IMR-90 (cell line): ENCODE results near the gene FAM83B. TPM values are rescaled to one million over a fixed set of nuclear protein-coding genes. Genes with fewer than 3 reads are reported as not detected.

Experiments used
- ATAC-seq: fragments of 200-7000 bp; cut with Tn5 transposase; 2 replicates; pipeline ENCODE4 v1.9.1; 2020; ENCODE audit warnings: low read depth, mild to moderate bottlenecking, moderate library complexity
- BruUV-seq: library from RNA; stranded (reverse); fragments of 400-500 nt; replicated peaks from 2 replicates; lab custom pipeline; 2021; lab: Mats Ljungman, UMichigan
- CTCF ChIA-PET: fragments of 300-600 bp; formaldehyde crosslinking; extraction: SDS; loops from one replicate; lab custom pipeline; 2021; ENCODE audit warnings: antibody characterized with exemption; lab: Yijun Ruan, JAX
- POLR2A ChIA-PET: fragments of 300-600 bp; sonication (Branson Sonifier 250); formaldehyde crosslinking; loops from one replicate; lab custom pipeline; 2022; ENCODE audit warnings: antibody characterized with exemption; ENCODE audit not compliant: unreplicated experiment; lab: Charles Lee
- DNase-seq: peaks from one replicate; pipeline ENCODE4 v3.0.0; 2013
- H2AFZ ChIP-seq: replicated peaks from 2 replicates; pipeline ENCODE3; 2013; ENCODE audit warnings: low read length, mild to moderate bottlenecking; ENCODE audit not compliant: poor library complexity
- H2AK5ac ChIP-seq: 2 replicates; pipeline ENCODE4 v1.6.1; 2013; ENCODE audit warnings: low read depth, low read length, inconsistent platforms
- H2AK9ac ChIP-seq: replicated peaks from 2 replicates; pipeline ENCODE3; 2013; ENCODE audit warnings: mild to moderate bottlenecking, low read depth, low read length, moderate library complexity; ENCODE audit not compliant: poor library complexity
- H2BK120ac ChIP-seq: 2 replicates; pipeline ENCODE4 v1.6.1; 2013; ENCODE audit warnings: low read depth, low read length, inconsistent platforms
- H2BK15ac ChIP-seq: 3 replicates; pipeline ENCODE4 v1.6.1; 2013; ENCODE audit warnings: low read depth, low read length, inconsistent platforms
- H2BK20ac ChIP-seq: 2 replicates; pipeline ENCODE4 v1.6.1; 2013; ENCODE audit warnings: low read depth, mild to moderate bottlenecking, inconsistent platforms, low read length, moderate library complexity
- H2BK5ac ChIP-seq: 2 replicates; pipeline ENCODE4 v1.6.1; 2013; ENCODE audit warnings: mild to moderate bottlenecking, low read depth, low read length, inconsistent platforms; ENCODE audit not compliant: poor library complexity, severe bottlenecking
- H3K14ac ChIP-seq: replicated peaks from 2 replicates; pipeline ENCODE4 v1.6.1; 2013; ENCODE audit warnings: low read depth, low read length, inconsistent platforms
- H3K18ac ChIP-seq: 2 replicates; pipeline ENCODE4 v1.6.1; 2013; ENCODE audit warnings: low read depth, low read length, control low read depth
- H3K23ac ChIP-seq: 2 replicates; pipeline ENCODE4 v1.6.1; 2013; ENCODE audit warnings: low read depth, low read length, inconsistent platforms
- H3K27ac ChIP-seq: 2 replicates; pipeline ENCODE4 v1.5.1; 2013; ENCODE audit warnings: mild to moderate bottlenecking, control low read depth, low read length; ENCODE audit not compliant: insufficient read depth
- H3K27me3 ChIP-seq: 2 replicates; pipeline ENCODE4 v1.6.1; 2013; ENCODE audit warnings: low read length; ENCODE audit not compliant: control insufficient read depth, insufficient read depth
- H3K36me3 ChIP-seq: 2 replicates; pipeline ENCODE4 v1.6.1; 2013; ENCODE audit warnings: low read length, mixed read lengths; ENCODE audit not compliant: control insufficient read depth, insufficient read depth
- H3K4ac ChIP-seq: 2 replicates; pipeline ENCODE4 v1.6.1; 2013; ENCODE audit warnings: low read depth, low read length, inconsistent platforms
- H3K4me1 ChIP-seq: 2 replicates; pipeline ENCODE4 v1.6.1; 2013; ENCODE audit warnings: low read length, mixed read lengths; ENCODE audit not compliant: control insufficient read depth, insufficient read depth
- H3K4me2 ChIP-seq: 2 replicates; pipeline ENCODE4 v1.6.1; 2013; ENCODE audit warnings: low read depth, mild to moderate bottlenecking, control low read depth, low read length, moderate library complexity
- H3K4me3 ChIP-seq: 2 replicates; pipeline ENCODE4 v1.5.1; 2013; ENCODE audit warnings: low read depth, mild to moderate bottlenecking, control low read depth, low read length, moderate library complexity; ENCODE audit not compliant: insufficient read depth
- H3K56ac ChIP-seq: 2 replicates; pipeline ENCODE4 v1.6.1; 2013; ENCODE audit warnings: low read length, inconsistent platforms; ENCODE audit not compliant: insufficient read depth; ENCODE audit errors: extremely low read depth
- H3K79me1 ChIP-seq, 2 experiments: 2 replicates each; pipeline ENCODE4 v1.6.1; 2013; ENCODE audit warnings: low read length in 2 of 2, inconsistent platforms in 1 of 2, low read depth in 1 of 2
- H3K9ac ChIP-seq: 2 replicates; pipeline ENCODE4 v1.6.1; 2013; ENCODE audit warnings: low read depth, low read length, control low read depth
- H3K9me1 ChIP-seq: 2 replicates; pipeline ENCODE4 v1.6.1; 2013; ENCODE audit warnings: low read length, inconsistent platforms; ENCODE audit not compliant: insufficient read depth
- H3K9me3 ChIP-seq: 2 replicates; pipeline ENCODE4 v1.6.1; 2013; ENCODE audit warnings: low read length; ENCODE audit not compliant: control insufficient read depth, insufficient read depth
- H4K20me1 ChIP-seq: 2 replicates; pipeline ENCODE4 v1.6.1; 2013; ENCODE audit warnings: low read length, inconsistent platforms; ENCODE audit not compliant: insufficient read depth
- H4K5ac ChIP-seq: 2 replicates; pipeline ENCODE4 v1.6.1; 2013; ENCODE audit warnings: mild to moderate bottlenecking, low read depth, low read length, control low read depth
- H4K8ac ChIP-seq, 2 experiments: 2 replicates each; pipeline ENCODE4 v1.6.1; 2013; ENCODE audit warnings: low read depth in 2 of 2, low read length in 2 of 2, control low read depth in 1 of 2, inconsistent platforms in 1 of 2
- H4K91ac ChIP-seq: 2 replicates; pipeline ENCODE4 v1.6.1; 2013; ENCODE audit warnings: low read depth, low read length, inconsistent platforms; ENCODE audit not compliant: insufficient read depth
- CHD1 ChIP-seq: IDR thresholded peaks from 2 replicates; pipeline ENCODE4 v1.6.1; 2012; ENCODE audit warnings: low read depth, low read length, improper control_type of control experiment
- CTCF ChIP-seq: conservative IDR thresholded peaks from 2 replicates; pipeline ENCODE4 v1.5.1; 2012; ENCODE audit warnings: mild to moderate bottlenecking, low read depth, low read length, improper control_type of control experiment
- ELK1 ChIP-seq: fragments of 150-350 bp; IDR thresholded peaks from 2 replicates; pipeline ENCODE4 v1.6.1; 2016; ENCODE audit warnings: low read depth, mild to moderate bottlenecking, low read length, moderate library complexity, borderline replicate concordance
- FOS ChIP-seq: fragments of 150-350 bp; IDR thresholded peaks from 2 replicates; pipeline ENCODE4 v1.6.1; 2016; ENCODE audit warnings: low read depth, low read length
- MAFK ChIP-seq: IDR thresholded peaks from 2 replicates; pipeline ENCODE4 v1.6.1; 2012; ENCODE audit warnings: low read depth, low read length, improper control_type of control experiment
- MAZ ChIP-seq: IDR thresholded peaks from 2 replicates; pipeline ENCODE4 v1.6.1; 2012; ENCODE audit warnings: low read depth, mild to moderate bottlenecking, low read length, improper control_type of control experiment, moderate library complexity, borderline replicate concordance
- MXI1 ChIP-seq: IDR thresholded peaks from 2 replicates; pipeline ENCODE4 v1.6.1; 2012; ENCODE audit warnings: low read depth, mild to moderate bottlenecking, low read length, moderate library complexity, borderline replicate concordance
- POLR2A ChIP-seq: IDR thresholded peaks from 2 replicates; pipeline ENCODE4 v1.6.1; 2012; ENCODE audit warnings: mild to moderate bottlenecking, low read depth, low read length
- RAD21 ChIP-seq: IDR thresholded peaks from 2 replicates; pipeline ENCODE4 v1.6.1; 2012; ENCODE audit warnings: low read length, improper control_type of control experiment
- RCOR1 ChIP-seq: IDR thresholded peaks from 2 replicates; pipeline ENCODE4 v1.6.1; 2012; ENCODE audit warnings: mild to moderate bottlenecking, low read length, improper control_type of control experiment; ENCODE audit not compliant: insufficient replicate concordance
- USF2 ChIP-seq: fragments of 150-350 bp; IDR thresholded peaks from 2 replicates; pipeline ENCODE4 v1.6.1; 2017; ENCODE audit warnings: mild to moderate bottlenecking, antibody characterized with exemption, low read length, low read depth
- WGBS, 2 experiments: methylation state at CpG; one replicate each; pipeline versions ENCODE4 v1.1.5 to v1.1.7; 2013; ENCODE audit warnings: missing lambda C conversion rate in 2 of 2; ENCODE audit not compliant: insufficient read length in 1 of 2; ENCODE audit errors: extremely low coverage in 2 of 2; 5-methylcytosine and 5-hydroxymethylcytosine counted together
- dilution Hi-C: fragments of 300-500 bp; cut with HindIII; formaldehyde crosslinking; loops from one replicate; pipeline ENCODE4 v1.14.3; 2018; ENCODE audit warnings: low sequenced_read_pairs; ENCODE audit not compliant: unreplicated experiment
- in situ Hi-C: fragments of 300-500 bp; cut with MboI; formaldehyde crosslinking; loops from 3 replicates; pipeline ENCODE4 v1.14.3; 2019; ENCODE audit warnings: low sequenced_read_pairs, inconsistent platforms, mixed read lengths
- intact Hi-C: fragments of 100-400 bp; cut with micrococcal nuclease; formaldehyde crosslinking; loops from 2 replicates; pipeline ENCODE4 v1.10.0; 2022
- polyA plus RNA-seq, 3 experiments: library from polyadenylated mRNA; depleted of rRNA; stranded (reverse); fragments of >200 nt; gene quantifications; 2 replicates each; pipeline ENCODE4 v1.2.3, GENCODE V29; 2012; ENCODE audit warnings: low replicate concordance in 1 of 3
- total RNA-seq: library from RNA; depleted of rRNA; stranded (reverse); fragments of >200 nt; gene quantifications from 2 replicates; pipeline ENCODE4 v1.2.3, GENCODE V29; 2012

Gene FAM83B
- total and polyA plus RNA-seq, 2 of the 4 experiments (the other 2 are of a cell fraction) = 0.02 to 0.18 TPM

GRCh38 chr6:54856129-54856528 is 9.6 kb downstream of the FAM83B start:
- no peak overlapping the region for H4K91ac ChIP-seq
- no TSS peak for BruUV-seq
- no peak overlapping the region for H2BK20ac ChIP-seq
- dilution Hi-C loops (no loop called here), intact Hi-C loops (no loop called here), in situ Hi-C loops (loop anchor here (25.0 kb wide), 1 partner anchor 869 kb away; no protein-coding TSS in a partner anchor)
- no peak overlapping the region for H4K8ac ChIP-seq
- H3K9me3 ChIP-seq = no peaks in the 10 kb centered on the region; the same call in 1 of the 2 replicates
- CTCF ChIA-PET = interaction anchor here (0.7 to 0.8 kb wide), 2 partner anchors 22 to 197 kb away, joined by 3 to 4 read pairs; no protein-coding TSS in a partner anchor
- no peaks in the 10 kb centered on the region for H3K79me1 ChIP-seq
- no peak overlapping the region for H2BK5ac ChIP-seq
- no peak overlapping the region for H4K5ac ChIP-seq
- H3K36me3 ChIP-seq = no peaks in the 10 kb centered on the region
- H3K14ac ChIP-seq = no peak overlapping the region
- H4K20me1 ChIP-seq = no peaks in the 10 kb centered on the region
- H3K4me2 ChIP-seq = no peak overlapping the region
- TF ChIP-seq FOS (no peak), CHD1 (no peak), MAZ (no peak), MXI1 (no peak), CTCF (no peak), ELK1 (no peak), POLR2A (no peak), RAD21 (no peak), RCOR1 (no peak), USF2 (no peak), MAFK (no peak)
- H3K27me3 ChIP-seq = no peaks in the 10 kb centered on the region
- no peak overlapping the region for H2BK120ac ChIP-seq
- no peak overlapping the region for H3K4ac ChIP-seq
- no peak overlapping the region for H3K18ac ChIP-seq
- DNase-seq (no peak), ATAC-seq (no peak)
- H3K27ac ChIP-seq = no peak overlapping the region
- WGBS, 2 experiments = no CpG with 5 or more reads among the region's 3 CpGs
- H2BK15ac ChIP-seq = no peak overlapping the region
- H3K9me1 ChIP-seq = no peaks in the 10 kb centered on the region
- H2AFZ ChIP-seq = no peak overlapping the region
- H2AK5ac ChIP-seq = no peak overlapping the region
- no peak overlapping the region for H2AK9ac ChIP-seq
- no peak overlapping the region for H3K56ac ChIP-seq
- no peaks in the 10 kb centered on the region for H3K4me1 ChIP-seq
- H3K9ac ChIP-seq = no peak overlapping the region
- no peak overlapping the region for H3K23ac ChIP-seq
- POLR2A ChIA-PET = no interaction called here
- no peak overlapping the region for H3K4me3 ChIP-seq
